Endodermal cell (in vitro differentiated cells): ENCODE data around the gene SNRPA1. TPM values are rescaled to one million over a fixed set of nuclear protein-coding genes. Genes with fewer than 3 reads are reported as not detected.
A peak's percentile ranks its signal among the peaks of the same experiment; 100 is the strongest.

ENCODE experiments used
- DNase-seq: peaks from one replicate; pipeline ENCODE4 v3.0.0-alpha.2; 2017
- H3K27ac ChIP-seq: 2 replicates; pipeline ENCODE4 v1.5.1; 2013; ENCODE audit warnings: mild to moderate bottlenecking, low read depth, low read length, moderate library complexity
- H3K27me3 ChIP-seq: 2 replicates; pipeline ENCODE4 v1.6.1; 2013; ENCODE audit warnings: mild to moderate bottlenecking, low read length, moderate library complexity; ENCODE audit not compliant: insufficient read depth, control insufficient read depth, poor library complexity, severe bottlenecking
- H3K36me3 ChIP-seq: 2 replicates; pipeline ENCODE4 v1.7.0; 2013; ENCODE audit warnings: mild to moderate bottlenecking, low read length, moderate library complexity; ENCODE audit not compliant: control insufficient read depth, insufficient read depth
- H3K4me1 ChIP-seq: one replicate; pipeline ENCODE4 v1.7.0; 2013; ENCODE audit warnings: low read length; ENCODE audit not compliant: control insufficient read depth, insufficient read depth
- H3K4me3 ChIP-seq: 2 replicates; pipeline ENCODE4 v1.5.1; 2013; ENCODE audit warnings: mild to moderate bottlenecking, low read length, moderate library complexity
- H3K9ac ChIP-seq: 2 replicates; pipeline ENCODE4 v1.6.1; 2013; ENCODE audit warnings: mild to moderate bottlenecking, low read length, moderate library complexity; ENCODE audit not compliant: poor library complexity, severe bottlenecking; ENCODE audit errors: extremely low read depth
- H3K9me3 ChIP-seq: 2 replicates; pipeline ENCODE4 v1.6.1; 2013; ENCODE audit warnings: mild to moderate bottlenecking, low read length, moderate library complexity; ENCODE audit not compliant: control insufficient read depth
- H3K27ac Mint-ChIP-seq: 2 replicates; pipeline ENCODE4 v1.8.0; 2020; ENCODE audit warnings: mixed read lengths
- H3K27me3 Mint-ChIP-seq: 2 replicates; pipeline ENCODE4 v1.8.0; 2021; ENCODE audit warnings: mild to moderate bottlenecking, mixed read lengths; ENCODE audit not compliant: insufficient read depth
- H3K36me3 Mint-ChIP-seq: 2 replicates; pipeline ENCODE4 v1.8.0; 2020; ENCODE audit warnings: low read depth, mixed read lengths
- H3K4me1 Mint-ChIP-seq: 2 replicates; pipeline ENCODE4 v1.8.0; 2020; ENCODE audit warnings: mixed read lengths
- H3K4me3 Mint-ChIP-seq: 2 replicates; pipeline ENCODE4 v1.8.0; 2020; ENCODE audit warnings: mild to moderate bottlenecking, moderate library complexity, mixed read lengths
- H3K9me3 Mint-ChIP-seq: 2 replicates; pipeline ENCODE4 v1.8.0; 2020; ENCODE audit warnings: mild to moderate bottlenecking, mixed read lengths
- WGBS, 2 experiments: methylation state at CpG; one replicate each; pipeline versions ENCODE4 v1.1.5 to v1.1.7; 2013; ENCODE audit warnings: missing lambda C conversion rate in 2 of 2, mixed read lengths in 1 of 2; ENCODE audit not compliant: insufficient coverage in 1 of 2, insufficient read length in 1 of 2; 5-methylcytosine and 5-hydroxymethylcytosine counted together
- total RNA-seq, 2 donors: library from RNA; stranded (reverse); fragmentation: NEBNext Ultra II Directional in 1 of 2; extraction: Animal tissue kit (Norgen Biotek cat#: 25700) in 1 of 2; gene quantifications; 2 replicates in 1 of 2; 3 replicates in 1 of 2; pipeline ENCODE4 v1.2.1, GENCODE V29; 2021
- TF ChIP-seq, protein P1 (sequence below): fragments of 200-600 bp; sonication (generic); conservative IDR thresholded peaks from 2 replicates; pipeline ENCODE4 v1.5.0; 2021; ENCODE audit warnings: antibody characterized with exemption, mild to moderate bottlenecking

SNRPA1 gene
- total RNA-seq, 2 donors from 2014 or later, result 111 to 140 TPM

DNA sequence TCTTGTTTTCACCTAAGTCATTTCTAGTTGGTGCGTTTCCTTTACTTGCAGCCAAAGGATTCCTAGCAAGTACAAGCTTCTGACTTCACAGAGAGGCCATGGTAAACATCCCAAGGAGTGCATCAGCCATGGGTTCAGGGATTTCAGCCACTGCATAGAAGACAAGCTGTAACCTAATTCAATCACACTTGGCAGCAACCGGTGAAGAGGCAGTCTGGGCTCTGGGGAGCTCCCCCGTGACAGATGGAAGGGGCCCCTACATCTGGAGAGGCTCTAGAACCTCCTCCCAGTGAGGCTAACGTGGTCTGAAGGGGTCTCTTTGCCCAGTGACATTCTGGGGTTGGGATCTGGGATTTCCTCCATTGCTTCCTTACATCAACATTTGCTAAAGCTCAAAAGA, 8.4 kb upstream of the SNRPA1 start:
- H3K4me1 ChIP-seq, result no peaks in the 10 kb centered on the region
- Mint-ChIP-seq H3K4me1 (no peaks in the 10 kb centered on the region), H3K9me3 (no peaks in the 10 kb centered on the region), H3K36me3 (no peaks in the 10 kb centered on the region), H3K27me3 (no peaks in the 10 kb centered on the region), H3K27ac (no peak overlapping the region), H3K4me3 (no peak overlapping the region)
- H3K27me3 ChIP-seq, result no peaks in the 10 kb centered on the region
- TF ChIP-seq, protein P1, sequence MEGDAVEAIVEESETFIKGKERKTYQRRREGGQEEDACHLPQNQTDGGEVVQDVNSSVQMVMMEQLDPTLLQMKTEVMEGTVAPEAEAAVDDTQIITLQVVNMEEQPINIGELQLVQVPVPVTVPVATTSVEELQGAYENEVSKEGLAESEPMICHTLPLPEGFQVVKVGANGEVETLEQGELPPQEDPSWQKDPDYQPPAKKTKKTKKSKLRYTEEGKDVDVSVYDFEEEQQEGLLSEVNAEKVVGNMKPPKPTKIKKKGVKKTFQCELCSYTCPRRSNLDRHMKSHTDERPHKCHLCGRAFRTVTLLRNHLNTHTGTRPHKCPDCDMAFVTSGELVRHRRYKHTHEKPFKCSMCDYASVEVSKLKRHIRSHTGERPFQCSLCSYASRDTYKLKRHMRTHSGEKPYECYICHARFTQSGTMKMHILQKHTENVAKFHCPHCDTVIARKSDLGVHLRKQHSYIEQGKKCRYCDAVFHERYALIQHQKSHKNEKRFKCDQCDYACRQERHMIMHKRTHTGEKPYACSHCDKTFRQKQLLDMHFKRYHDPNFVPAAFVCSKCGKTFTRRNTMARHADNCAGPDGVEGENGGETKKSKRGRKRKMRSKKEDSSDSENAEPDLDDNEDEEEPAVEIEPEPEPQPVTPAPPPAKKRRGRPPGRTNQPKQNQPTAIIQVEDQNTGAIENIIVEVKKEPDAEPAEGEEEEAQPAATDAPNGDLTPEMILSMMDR, result no peak
- DNase-seq, result peak; percentile 21
- H3K9me3 ChIP-seq, result no peaks in the 10 kb centered on the region
- no peaks in the 10 kb centered on the region for H3K36me3 ChIP-seq
- 91 to 96% methylated on average over 3 to 4 of the region's 4 CpGs for WGBS, 2 experiments
- H3K4me3 ChIP-seq, result no peak overlapping the region
- H3K9ac ChIP-seq, result no peak overlapping the region
- no peak overlapping the region for H3K27ac ChIP-seq

DNA sequence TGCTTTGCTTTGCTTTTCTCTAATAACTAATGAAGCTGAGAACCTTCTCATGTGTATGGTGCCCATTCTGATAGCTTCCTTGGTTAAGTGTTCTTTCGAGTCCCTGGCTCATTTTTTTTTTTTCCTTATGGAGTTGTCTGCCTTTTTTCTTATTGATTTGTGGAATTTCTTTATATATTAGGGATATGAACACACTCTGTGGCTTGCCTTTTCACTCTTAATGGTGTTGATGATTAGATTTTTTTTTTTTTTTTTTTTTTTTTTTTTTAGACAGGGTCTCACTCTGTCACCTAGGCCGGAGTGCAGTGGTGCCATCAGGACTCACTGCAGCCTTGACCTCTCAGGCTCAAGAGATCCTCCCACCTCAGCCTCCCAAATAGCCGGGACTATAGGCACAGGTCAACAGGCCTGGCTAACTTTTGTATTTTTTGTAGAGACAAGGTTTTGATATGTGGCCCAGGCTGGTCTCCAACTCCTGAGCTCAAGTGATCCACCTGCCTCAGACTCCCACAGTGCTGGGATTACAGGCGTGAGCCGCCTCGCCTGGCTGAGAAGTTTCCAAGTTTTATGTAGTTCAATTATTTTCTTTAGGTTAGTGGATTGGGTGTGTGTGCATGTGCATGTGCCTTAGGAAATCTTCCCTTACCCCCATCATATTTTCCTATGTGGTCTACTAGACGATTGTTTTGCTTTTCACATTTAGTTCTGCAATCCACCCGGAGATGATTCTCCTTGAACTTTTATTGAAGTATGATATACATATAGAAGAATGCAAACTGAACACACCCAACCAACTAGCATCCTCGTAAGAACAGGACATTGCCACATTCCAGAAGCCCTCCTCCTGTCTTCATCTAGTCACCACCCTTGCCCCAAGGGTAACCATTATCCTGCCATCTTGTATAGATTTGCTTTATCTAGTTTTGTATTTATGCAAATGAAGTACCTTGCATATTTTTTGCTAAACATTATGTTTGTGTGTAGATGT, 1.7 kb upstream of the SNRPA1 start:
- Mint-ChIP-seq H3K27me3 (no peaks in the 10 kb centered on the region), H3K27ac (no peak overlapping the region), H3K9me3 (no peaks in the 10 kb centered on the region), H3K4me3 (peak overlapping the region; percentile 87), H3K36me3 (peaks cover 5% of the 10 kb centered on the region), H3K4me1 (peaks cover 13% of the 10 kb centered on the region)
- WGBS, 2 experiments, result 93 to 100% methylated on average over 1 to 7 of the region's 9 CpGs
- DNase-seq, result peak; percentile 13
- Histone ChIP-seq H3K9ac (no peak overlapping the region), H3K27ac (no peak overlapping the region), H3K9me3 (no peaks in the 10 kb centered on the region), H3K36me3 (peaks cover 9% of the 10 kb centered on the region), H3K27me3 (no peaks in the 10 kb centered on the region), H3K4me3 (peak overlapping the region; percentile 92), H3K4me1 (no peaks in the 10 kb centered on the region)
- TF ChIP-seq, protein P1, result no peak

DNA sequence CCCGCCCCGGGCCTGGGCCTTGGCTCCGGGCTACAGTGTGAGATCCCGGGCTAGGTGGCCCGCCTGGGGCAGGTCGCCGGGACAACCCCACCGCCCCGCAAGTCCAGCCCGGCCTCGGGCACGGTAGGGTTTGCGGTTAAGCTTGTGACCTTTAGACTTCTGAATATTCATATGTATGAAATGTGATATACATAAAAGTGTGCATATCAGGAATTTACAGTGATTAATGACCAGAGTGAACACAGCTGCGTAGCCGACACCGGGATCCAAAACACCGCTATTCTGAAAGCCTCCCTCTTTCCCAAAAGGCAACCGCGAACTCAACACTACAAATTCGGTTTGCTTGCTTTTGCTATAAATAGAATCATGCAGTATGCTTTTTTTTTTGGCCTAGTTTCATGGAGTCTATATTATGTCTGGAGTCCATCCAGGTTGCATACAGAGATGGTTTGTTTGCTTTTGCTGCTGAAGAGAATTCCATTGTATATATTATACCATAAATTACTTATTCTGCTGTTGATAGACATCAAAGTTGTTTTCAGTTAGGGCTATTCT, 636 bp upstream of the SNRPA1 start:
- no peaks in the 10 kb centered on the region for H3K4me1 ChIP-seq
- no peak for DNase-seq
- peak overlapping the region; percentile 92 for H3K4me3 ChIP-seq
- peak overlapping the region; percentile 87 for H3K4me3 Mint-ChIP-seq
- H3K27ac Mint-ChIP-seq, result no peak overlapping the region
- H3K4me1 Mint-ChIP-seq, result peaks cover 13% of the 10 kb centered on the region
- H3K9me3 Mint-ChIP-seq, result no peaks in the 10 kb centered on the region
- H3K9me3 ChIP-seq, result no peaks in the 10 kb centered on the region
- peak overlapping the region; percentile 22 for H3K27ac ChIP-seq
- H3K36me3 Mint-ChIP-seq, result peaks cover 8% of the 10 kb centered on the region
- no peaks in the 10 kb centered on the region for H3K27me3 ChIP-seq
- peak overlapping the region; percentile 64 for H3K9ac ChIP-seq
- WGBS, 2 experiments, result 17 to 57% methylated on average over 9 to 20 of the region's 20 CpGs
- TF ChIP-seq, protein P1, result no peak
- H3K27me3 Mint-ChIP-seq, result no peaks in the 10 kb centered on the region
- H3K36me3 ChIP-seq, result peaks cover 17% of the 10 kb centered on the region
